GM12878 (cell line): ENCODE data around the gene LDLRAD3. TPM values are rescaled to one million over a fixed set of nuclear protein-coding genes. Genes with fewer than 3 reads are reported as not detected.

Experiments
- ATAC-seq: fragments of 200-7000 bp; cut with Tn5 transposase; 3 replicates; pipeline ENCODE4 v1.9.1; 2020; ENCODE audit warnings: mild to moderate bottlenecking, moderate library complexity
- BruUV-seq: library from RNA; stranded (reverse); fragments of 400-500 nt; replicated peaks from 2 replicates; lab custom pipeline; 2021; lab: Mats Ljungman, UMichigan
- CTCF ChIA-PET: fragments of 300-600 bp; sonication (Branson Sonifier 250); formaldehyde crosslinking; extraction: SDS; loops from one replicate; lab custom pipeline; 2021; ENCODE audit warnings: inconsistent platforms; lab: Yijun Ruan, JAX
- POLR2A ChIA-PET: fragments of 350-600 bp; formaldehyde crosslinking; extraction: SDS; loops from one replicate; lab custom pipeline; 2021; ENCODE audit warnings: inconsistent platforms; lab: Charles Lee
- RAD21 ChIA-PET: fragments of 300-600 bp; sonication (Branson Sonifier 250); formaldehyde crosslinking; loops from one replicate; lab custom pipeline; 2023; ENCODE audit warnings: antibody characterized with exemption; ENCODE audit not compliant: unreplicated experiment; lab: Charles Lee
- SMC1A ChIA-PET: fragments of 300-600 bp; sonication (Branson Sonifier 250); formaldehyde crosslinking; loops from one replicate; lab custom pipeline; 2023; ENCODE audit not compliant: unreplicated experiment, uncharacterized antibody; lab: Charles Lee
- DNase-seq: peaks from one replicate; pipeline ENCODE4 v3.0.0-alpha.2; 2011; ENCODE audit warnings: low read depth, low spot score
- FAIRE-seq: peaks from 3 replicates; lab custom pipeline; 2011; peaks lifted over from hg19 to GRCh38; lab: Jason Lieb, UNC
- H2AFZ ChIP-seq: 2 replicates; pipeline ENCODE4 v1.6.0; 2011; ENCODE audit warnings: low read depth, low read length, control low read depth; ENCODE audit not compliant: control insufficient read depth
- H3K27ac ChIP-seq: 2 replicates; pipeline ENCODE4 v1.5.1; 2011; ENCODE audit warnings: control low read depth; ENCODE audit not compliant: control insufficient read depth, insufficient read depth
- H3K27me3 ChIP-seq, 2 experiments: replicated peaks in 1 of 2; 2 replicates each; pipeline versions ENCODE4 v1.6.0 to v1.6.1; 2011; ENCODE audit warnings: low read length in 1 of 2; ENCODE audit not compliant: control insufficient read depth in 2 of 2, insufficient read depth in 2 of 2
- H3K36me3 ChIP-seq, 2 experiments: 2 replicates each; pipeline ENCODE4 v1.5.1; 2011; ENCODE audit warnings: low read length in 1 of 2; ENCODE audit not compliant: control insufficient read depth in 2 of 2, insufficient read depth in 2 of 2
- H3K4me1 ChIP-seq: 2 replicates; pipeline ENCODE4 v1.6.1; 2011; ENCODE audit warnings: mild to moderate bottlenecking, low read length, moderate library complexity, mixed read lengths; ENCODE audit not compliant: control insufficient read depth, insufficient read depth
- H3K4me2 ChIP-seq: 2 replicates; pipeline ENCODE4 v1.6.0; 2011; ENCODE audit warnings: control low read depth; ENCODE audit not compliant: control insufficient read depth, insufficient read depth
- H3K4me3 ChIP-seq: fragments of 200-600 bp; sonication (generic); 2 replicates; pipeline ENCODE4 v1.5.1; 2016
- H3K79me2 ChIP-seq: 2 replicates; pipeline ENCODE4 v1.6.0; 2011; ENCODE audit warnings: low read length; ENCODE audit not compliant: control insufficient read depth, insufficient read depth
- H3K9ac ChIP-seq: 2 replicates; pipeline ENCODE4 v1.8.0; 2011; ENCODE audit warnings: low read length, control low read depth, mixed read lengths; ENCODE audit not compliant: control insufficient read depth, insufficient read depth
- H3K9me3 ChIP-seq: replicated peaks from 3 replicates; pipeline ENCODE4 v1.5.1; 2011; ENCODE audit warnings: mild to moderate bottlenecking, low read length; ENCODE audit not compliant: control insufficient read depth, insufficient read depth
- H4K20me1 ChIP-seq: 2 replicates; pipeline ENCODE4 v1.6.0; 2011; ENCODE audit not compliant: control insufficient read depth, insufficient read depth
- ELK1 ChIP-seq: IDR thresholded peaks from 2 replicates; pipeline ENCODE4 v1.6.1; 2012; ENCODE audit warnings: low read depth, low read length, improper control_type of control experiment
- KLF5 ChIP-seq: fragments of 450-650 bp; IDR thresholded peaks from 2 replicates; pipeline ENCODE4 v1.6.1; 2014; ENCODE audit warnings: mild to moderate bottlenecking; ENCODE audit not compliant: partially characterized antibody
- PKNOX1 ChIP-seq: fragments of 450-650 bp; IDR thresholded peaks from 2 replicates; pipeline ENCODE4 v1.6.1; 2016; ENCODE audit warnings: mild to moderate bottlenecking
- RAD51 ChIP-seq: fragments of 450-650 bp; IDR thresholded peaks from 2 replicates; pipeline ENCODE4 v1.6.1; 2016; ENCODE audit warnings: moderate library complexity, mild to moderate bottlenecking, inconsistent platforms
- RBBP5 ChIP-seq: fragments of 200-600 bp; sonication (generic); conservative IDR thresholded peaks from 2 replicates; pipeline ENCODE4 v1.6.1; 2016
- RUNX3 ChIP-seq: IDR thresholded peaks from 2 replicates; pipeline ENCODE4 v1.6.1; 2012; ENCODE audit warnings: low read length, inconsistent platforms
- SMAD1 ChIP-seq: fragments of 450-650 bp; IDR thresholded peaks from 2 replicates; pipeline ENCODE4 v1.6.1; 2018; ENCODE audit warnings: mild to moderate bottlenecking, low read depth; ENCODE audit not compliant: partially characterized antibody
- TCF7 ChIP-seq: IDR thresholded peaks from 2 replicates; pipeline ENCODE4 v1.6.1; 2014; ENCODE audit warnings: antibody characterized with exemption, borderline replicate concordance
- WGBS: methylation state at CpG from one replicate; pipeline ENCODE4 v1.1.6; 2016; ENCODE audit warnings: low lambda C conversion rate; ENCODE audit not compliant: insufficient replicate concordance, insufficient coverage; ENCODE audit errors: missing lambda C conversion rate; 5-methylcytosine and 5-hydroxymethylcytosine counted together
- in situ Hi-C: fragments of 300-500 bp; cut with MboI; formaldehyde crosslinking; loops from 9 replicates; pipeline ENCODE4 v1.14.3; 2018; ENCODE audit warnings: mixed read lengths
- intact Hi-C: fragments of 100-400 bp; cut with micrococcal nuclease; formaldehyde crosslinking; loops from one replicate; pipeline ENCODE4 v1.14.2; 2022; ENCODE audit not compliant: unreplicated experiment
- polyA plus RNA-seq, 11 experiments: library from polyadenylated mRNA; depleted of rRNA in 4 of 11; unstranded in 6 of 11; stranded (reverse) in 5 of 11; fragments of >200 nt; fragmentation: Nextera tagmentation in 4 of 11; fragmentation: Illumina TruSeq in 1 of 11; extraction: Ambion mirVana in 4 of 11; extraction: Trizol in 1 of 11; gene quantifications; 1 replicate in 1 of 11; 2 replicates in 10 of 11; pipeline versions ENCODE4 v1.2.1 to v1.2.3, GENCODE V29; 2011 to 2016; ENCODE audit warnings: inconsistent platforms in 2 of 11, missing spikeins in 2 of 11, low read depth in 1 of 11
- total RNA-seq, 4 experiments: library from RNA; depleted of rRNA in 3 of 4; stranded (reverse); fragments of >200 nt in 3 of 4; fragmentation: Illumina TruSeq in 1 of 4; extraction: Trizol in 1 of 4; gene quantifications; 2 replicates each; pipeline versions ENCODE4 v1.2.1 to v1.2.3, GENCODE V29; 2013 to 2021
- TF ChIP-seq, protein P1 (sequence below): fragments of 450-650 bp; IDR thresholded peaks from 2 replicates; pipeline ENCODE4 v1.6.1; 2017; ENCODE audit warnings: mild to moderate bottlenecking, moderate library complexity

The LDLRAD3 gene
- total and polyA plus RNA-seq, 10 of the 15 experiments (the other 5 are each of a cell fraction or from before 2014, with no cell fraction given): 2.5 to 17.2 (median 10.7) TPM

GRCh38 chr11:35912883-35913624 lies 30.8 kb upstream of the LDLRAD3 start (continued):
- TF ChIP-seq RAD51: no peak
- no peak for TF ChIP-seq ELK1
- no peak for TF ChIP-seq KLF5

GRCh38 chr11:35914816-35915215 lies 29.0 kb upstream of the LDLRAD3 start:
- ChIA-PET SMC1A (interaction anchor here (0.7 to 1.7 kb wide), 3 partner anchors 45 to 93 kb away, joined by 3 to 5 read pairs (median 4); no protein-coding TSS in a partner anchor), POLR2A (no interaction called here), CTCF (interaction anchor here (1.5 kb wide), 1 partner anchor 13 kb away, joined by 4 read pairs; no protein-coding TSS in a partner anchor), RAD21 (no interaction called here)
- no peaks in the 10 kb centered on the region for H3K79me2 ChIP-seq
- peaks cover 71% of the 10 kb centered on the region for H3K4me1 ChIP-seq
- ATAC-seq (no peak), DNase-seq (no peak), FAIRE-seq (no peak)
- no peak overlapping the region for H2AFZ ChIP-seq
- no peak overlapping the region for H3K4me3 ChIP-seq
- no peak overlapping the region for H3K9ac ChIP-seq
- H3K27me3 ChIP-seq: no peaks in the 10 kb centered on the region
- no peaks in the 10 kb centered on the region for H3K36me3 ChIP-seq
- TF ChIP-seq, protein P1, sequence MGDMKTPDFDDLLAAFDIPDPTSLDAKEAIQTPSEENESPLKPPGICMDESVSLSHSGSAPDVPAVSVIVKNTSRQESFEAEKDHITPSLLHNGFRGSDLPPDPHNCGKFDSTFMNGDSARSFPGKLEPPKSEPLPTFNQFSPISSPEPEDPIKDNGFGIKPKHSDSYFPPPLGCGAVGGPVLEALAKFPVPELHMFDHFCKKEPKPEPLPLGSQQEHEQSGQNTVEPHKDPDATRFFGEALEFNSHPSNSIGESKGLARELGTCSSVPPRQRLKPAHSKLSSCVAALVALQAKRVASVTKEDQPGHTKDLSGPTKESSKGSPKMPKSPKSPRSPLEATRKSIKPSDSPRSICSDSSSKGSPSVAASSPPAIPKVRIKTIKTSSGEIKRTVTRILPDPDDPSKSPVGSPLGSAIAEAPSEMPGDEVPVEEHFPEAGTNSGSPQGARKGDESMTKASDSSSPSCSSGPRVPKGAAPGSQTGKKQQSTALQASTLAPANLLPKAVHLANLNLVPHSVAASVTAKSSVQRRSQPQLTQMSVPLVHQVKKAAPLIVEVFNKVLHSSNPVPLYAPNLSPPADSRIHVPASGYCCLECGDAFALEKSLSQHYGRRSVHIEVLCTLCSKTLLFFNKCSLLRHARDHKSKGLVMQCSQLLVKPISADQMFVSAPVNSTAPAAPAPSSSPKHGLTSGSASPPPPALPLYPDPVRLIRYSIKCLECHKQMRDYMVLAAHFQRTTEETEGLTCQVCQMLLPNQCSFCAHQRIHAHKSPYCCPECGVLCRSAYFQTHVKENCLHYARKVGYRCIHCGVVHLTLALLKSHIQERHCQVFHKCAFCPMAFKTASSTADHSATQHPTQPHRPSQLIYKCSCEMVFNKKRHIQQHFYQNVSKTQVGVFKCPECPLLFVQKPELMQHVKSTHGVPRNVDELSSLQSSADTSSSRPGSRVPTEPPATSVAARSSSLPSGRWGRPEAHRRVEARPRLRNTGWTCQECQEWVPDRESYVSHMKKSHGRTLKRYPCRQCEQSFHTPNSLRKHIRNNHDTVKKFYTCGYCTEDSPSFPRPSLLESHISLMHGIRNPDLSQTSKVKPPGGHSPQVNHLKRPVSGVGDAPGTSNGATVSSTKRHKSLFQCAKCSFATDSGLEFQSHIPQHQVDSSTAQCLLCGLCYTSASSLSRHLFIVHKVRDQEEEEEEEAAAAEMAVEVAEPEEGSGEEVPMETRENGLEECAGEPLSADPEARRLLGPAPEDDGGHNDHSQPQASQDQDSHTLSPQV: no peak
- TF ChIP-seq PKNOX1: no peak
- TF ChIP-seq RBBP5: no peak
- 0 out of 2 replicates have a peak, but pooled peaks have one; percentile 33 for TF ChIP-seq TCF7
- peak; percentile 68 for TF ChIP-seq RUNX3
- no peak for TF ChIP-seq SMAD1
- BruUV-seq: no TSS peak
- intact Hi-C loops: loop anchor here (10.0 kb wide), 2 partner anchors 200 to 300 kb away; partner anchors contain the start of gene FJX1
- in situ Hi-C loops: no loop called here
- 10% methylated on average over 3 of the region's 3 CpGs for WGBS
- H3K9me3 ChIP-seq: no peaks in the 10 kb centered on the region; the same call in 2 of the 3 replicates
- H3K27ac ChIP-seq: no peak overlapping the region
- no peak overlapping the region for H3K4me2 ChIP-seq
- no peaks in the 10 kb centered on the region for H4K20me1 ChIP-seq
